ENCODE results near the gene AMPH.
"Not testable (repeated sequence)": the region's sequence is repeated elsewhere in the genome, so short reads cannot be mapped to it uniquely, and the experiment has no call there.

AMPH gene

GRCh38 chr7:38394660-38395059 is 236.5 kb downstream of the AMPH start:
- Mint-ChIP-seq H3K27ac (no peak overlapping the region), H3K9me3 (no peaks in the 10 kb centered on the region)

GRCh38 chr7:38393874-38394273 is 237.3 kb downstream of the AMPH start:
- H3K27me3 Mint-ChIP-seq (ENCODE audit: low read depth): peaks cover 17% of the 10 kb centered on the region
- H3K9me3 Mint-ChIP-seq: no peaks in the 10 kb centered on the region
- H3K27ac Mint-ChIP-seq: no peak overlapping the region
- H3K36me3 Mint-ChIP-seq (ENCODE audit: low read depth): peaks cover 2% of the 10 kb centered on the region
- H3K4me1 Mint-ChIP-seq (ENCODE audit: low read depth): peaks cover 2% of the 10 kb centered on the region
- H3K4me3 Mint-ChIP-seq: no peak overlapping the region

More at GRCh38 chr7:38394660-38395059, 236.5 kb downstream of the AMPH start:
- Mint-ChIP-seq H3K36me3 (ENCODE audit: low read depth) (peaks cover 2% of the 10 kb centered on the region), H3K4me1 (ENCODE audit: low read depth) (peaks cover 2% of the 10 kb centered on the region), H3K27me3 (ENCODE audit: low read depth) (peaks cover 25% of the 10 kb centered on the region), H3K4me3 (no peak overlapping the region)

- no peak overlapping the region for H3K4me3 Mint-ChIP-seq
- H3K36me3 Mint-ChIP-seq (ENCODE audit: low read depth): peaks cover 2% of the 10 kb centered on the region
- H3K4me1 Mint-ChIP-seq (ENCODE audit: low read depth): no peaks in the 10 kb centered on the region
- peaks cover 7% of the 10 kb centered on the region for H3K27me3 Mint-ChIP-seq (ENCODE audit: low read depth)
- H3K27ac Mint-ChIP-seq: no peak overlapping the region
- H3K9me3 Mint-ChIP-seq: no peaks in the 10 kb centered on the region
These were observed 239.4 kb downstream of the AMPH start for GRCh38 chr7:38391751-38392150.

- no peaks in the 10 kb centered on the region for H3K27me3 Mint-ChIP-seq (ENCODE audit: low read depth)
- peaks cover 3% of the 10 kb centered on the region for H3K4me1 Mint-ChIP-seq (ENCODE audit: low read depth)
- H3K9me3 Mint-ChIP-seq: no peaks in the 10 kb centered on the region
- H3K36me3 Mint-ChIP-seq (ENCODE audit: low read depth): peaks cover 7% of the 10 kb centered on the region
- no peak overlapping the region for H3K4me3 Mint-ChIP-seq
- H3K27ac Mint-ChIP-seq: no peak overlapping the region
These were observed 245.5 kb downstream of the AMPH start for GRCh38 chr7:38385682-38386081.

GRCh38 chr7:38383281-38383680 is 247.9 kb downstream of the AMPH start:
- H3K36me3 Mint-ChIP-seq (ENCODE audit: low read depth): peaks cover 16% of the 10 kb centered on the region
- H3K9me3 Mint-ChIP-seq: no peaks in the 10 kb centered on the region

GRCh38 chr7:38382684-38383083 is 248.5 kb downstream of the AMPH start:
- H3K36me3 Mint-ChIP-seq (ENCODE audit: low read depth): peaks cover 16% of the 10 kb centered on the region
- H3K27ac Mint-ChIP-seq: no peak overlapping the region
- H3K9me3 Mint-ChIP-seq: no peaks in the 10 kb centered on the region
- H3K4me3 Mint-ChIP-seq: no peak overlapping the region
- H3K4me1 Mint-ChIP-seq (ENCODE audit: low read depth): peaks cover 3% of the 10 kb centered on the region
- no peaks in the 10 kb centered on the region for H3K27me3 Mint-ChIP-seq (ENCODE audit: low read depth)

More at GRCh38 chr7:38383281-38383680, 247.9 kb downstream of the AMPH start:
- H3K27ac Mint-ChIP-seq: no peak overlapping the region
- no peak overlapping the region for H3K4me3 Mint-ChIP-seq
- no peaks in the 10 kb centered on the region for H3K27me3 Mint-ChIP-seq (ENCODE audit: low read depth)
- H3K4me1 Mint-ChIP-seq (ENCODE audit: low read depth): peaks cover 3% of the 10 kb centered on the region

GRCh38 chr7:38375453-38375852 is 255.7 kb downstream of the AMPH start:
- H3K4me3 Mint-ChIP-seq: no peak overlapping the region
- H3K9me3 Mint-ChIP-seq: no peaks in the 10 kb centered on the region
- H3K36me3 Mint-ChIP-seq (ENCODE audit: low read depth): peaks cover 15% of the 10 kb centered on the region
- H3K27ac Mint-ChIP-seq: no peak overlapping the region
- no peaks in the 10 kb centered on the region for H3K4me1 Mint-ChIP-seq (ENCODE audit: low read depth)
- H3K27me3 Mint-ChIP-seq (ENCODE audit: low read depth): no peaks in the 10 kb centered on the region

GRCh38 chr7:38374507-38374906 is 256.7 kb downstream of the AMPH start:
- Mint-ChIP-seq H3K27ac (no peak overlapping the region), H3K36me3 (ENCODE audit: low read depth) (peaks cover 8% of the 10 kb centered on the region), H3K27me3 (ENCODE audit: low read depth) (no peaks in the 10 kb centered on the region), H3K9me3 (no peaks in the 10 kb centered on the region), H3K4me1 (ENCODE audit: low read depth) (peaks cover 7% of the 10 kb centered on the region), H3K4me3 (no peak overlapping the region)

GRCh38 chr7:38373155-38373554 is 258.0 kb downstream of the AMPH start:
- no peak overlapping the region for H3K4me3 Mint-ChIP-seq
- H3K9me3 Mint-ChIP-seq: no peaks in the 10 kb centered on the region
- H3K36me3 Mint-ChIP-seq (ENCODE audit: low read depth): peaks cover 8% of the 10 kb centered on the region
- H3K27me3 Mint-ChIP-seq (ENCODE audit: low read depth): no peaks in the 10 kb centered on the region
- peaks cover 11% of the 10 kb centered on the region for H3K4me1 Mint-ChIP-seq (ENCODE audit: low read depth)
- H3K27ac Mint-ChIP-seq: no peak overlapping the region

GRCh38 chr7:38372290-38372689 is 258.9 kb downstream of the AMPH start:
- no peak overlapping the region for H3K4me3 Mint-ChIP-seq
- H3K4me1 Mint-ChIP-seq (ENCODE audit: low read depth): peaks cover 20% of the 10 kb centered on the region
- no peaks in the 10 kb centered on the region for H3K9me3 Mint-ChIP-seq
- H3K27ac Mint-ChIP-seq: no peak overlapping the region
- H3K27me3 Mint-ChIP-seq (ENCODE audit: low read depth): no peaks in the 10 kb centered on the region
- peaks cover 8% of the 10 kb centered on the region for H3K36me3 Mint-ChIP-seq (ENCODE audit: low read depth)

GRCh38 chr7:38369816-38370493 is 261.2 kb downstream of the AMPH start:
- H3K36me3 Mint-ChIP-seq (ENCODE audit: low read depth): peaks cover 3% of the 10 kb centered on the region
- H3K27ac Mint-ChIP-seq: no peak overlapping the region
- H3K4me1 Mint-ChIP-seq (ENCODE audit: low read depth): peaks cover 29% of the 10 kb centered on the region
- H3K4me3 Mint-ChIP-seq: no peak overlapping the region
- no peaks in the 10 kb centered on the region for H3K27me3 Mint-ChIP-seq (ENCODE audit: low read depth)
- no peaks in the 10 kb centered on the region for H3K9me3 Mint-ChIP-seq

GRCh38 chr7:38368191-38368605 is 263.0 kb downstream of the AMPH start:
- Mint-ChIP-seq H3K4me1 (ENCODE audit: low read depth) (peaks cover 37% of the 10 kb centered on the region), H3K4me3 (no peak overlapping the region), H3K27ac (peak overlapping the region; percentile 23), H3K9me3 (no peaks in the 10 kb centered on the region), H3K36me3 (ENCODE audit: low read depth) (peaks cover 4% of the 10 kb centered on the region), H3K27me3 (ENCODE audit: low read depth) (no peaks in the 10 kb centered on the region)

- Mint-ChIP-seq H3K9me3 (no peaks in the 10 kb centered on the region), H3K27me3 (ENCODE audit: low read depth) (no peaks in the 10 kb centered on the region), H3K4me1 (ENCODE audit: low read depth) (peaks cover 44% of the 10 kb centered on the region), H3K4me3 (peak overlapping the region; percentile 1), H3K27ac (peak overlapping the region; percentile 23), H3K36me3 (ENCODE audit: low read depth) (peaks cover 6% of the 10 kb centered on the region)
These were observed 263.8 kb downstream of the AMPH start for GRCh38 chr7:38367301-38367890.

- H3K9me3 Mint-ChIP-seq; H3K36me3 Mint-ChIP-seq (ENCODE audit: low read depth); H3K27me3 Mint-ChIP-seq (ENCODE audit: low read depth): not testable (repeated sequence)
- H3K4me3 Mint-ChIP-seq: peak overlapping the region; percentile 78
- peak overlapping the region; percentile 92 for H3K27ac Mint-ChIP-seq
- peaks cover 44% of the 10 kb centered on the region for H3K4me1 Mint-ChIP-seq (ENCODE audit: low read depth)
These were observed 267.8 kb downstream of the AMPH start for GRCh38 chr7:38363379-38363778.

- H3K27ac Mint-ChIP-seq: peak overlapping the region; percentile 92
- H3K27me3 Mint-ChIP-seq (ENCODE audit: low read depth); H3K36me3 Mint-ChIP-seq (ENCODE audit: low read depth); H3K9me3 Mint-ChIP-seq: not testable (repeated sequence)
- H3K4me1 Mint-ChIP-seq (ENCODE audit: low read depth): peaks cover 40% of the 10 kb centered on the region
- peak overlapping the region; percentile 78 for H3K4me3 Mint-ChIP-seq
These were observed 268.4 kb downstream of the AMPH start for GRCh38 chr7:38362611-38363237.

Measured in T-helper 1 cell treated with Interleukin-12 subunit alpha and Interleukin-12 subunit beta and Interleukin-4 antibody, amounts not matched to agents 30 μg/mL and 1 μg/mL, for 36 hours (primary cell).